HCT116 (cell line): ENCODE data around the gene MPPED1. TPM values are rescaled to one million over a fixed set of nuclear protein-coding genes. Genes with fewer than 3 reads are reported as not detected.

Source experiments
- ATAC-seq: fragments of 200-7000 bp; cut with Tn5 transposase; 2 replicates; pipeline ENCODE4 v1.9.1; 2020; ENCODE audit warnings: mild to moderate bottlenecking, moderate library complexity
- BruUV-seq: library from RNA; stranded (reverse); fragments of 400-500 nt; replicated peaks from 2 replicates; lab custom pipeline; 2021; lab: Mats Ljungman, UMichigan
- CTCF ChIA-PET: fragments of 300-600 bp; sonication (Branson Sonifier 250); formaldehyde crosslinking; loops from one replicate; lab custom pipeline; 2021; ENCODE audit warnings: antibody characterized with exemption; lab: Charles Lee
- POLR2A ChIA-PET: fragments of 300-600, 350-600 bp; sonication (Branson Sonifier 250); formaldehyde crosslinking; loops from one replicate; lab custom pipeline; 2021; ENCODE audit warnings: antibody characterized with exemption; lab: Charles Lee
- RAD21 ChIA-PET, 2 experiments: fragments of 300-600 bp; sonication (Branson Sonifier 250); formaldehyde crosslinking; loops; one replicate each; lab custom pipeline; 2023; ENCODE audit warnings: low total read pairs in 2 of 2; ENCODE audit not compliant: uncharacterized antibody in 2 of 2, unreplicated experiment in 2 of 2, low non-redundant PET in 1 of 2; lab: Charles Lee
- DNase-seq: peaks from one replicate; pipeline ENCODE4 v3.0.0-alpha.2; 2010; ENCODE audit warnings: low read depth, low spot score
- H2AFZ ChIP-seq: fragments of 200-600 bp; shearing (Covaris generic), sonication (generic); 2 replicates; pipeline ENCODE4 v1.6.1; 2017; ENCODE audit warnings: low read depth, mixed run types, mixed read lengths, antibody characterized with exemption, low read length; ENCODE audit not compliant: poor library complexity, severe bottlenecking
- H3K27ac ChIP-seq: 2 replicates; pipeline ENCODE4 v1.5.1; 2012; ENCODE audit warnings: low read depth, low read length
- H3K27me3 ChIP-seq: fragments of 200-600 bp; sonication (generic); 2 replicates; pipeline ENCODE4 v1.6.1; 2016; ENCODE audit warnings: mixed run types, low read length, mixed read lengths; ENCODE audit not compliant: insufficient read depth
- H3K36me3 ChIP-seq, 2 experiments: fragments of 200-500 bp in 1 of 2; fragments of 200-600 bp in 1 of 2; sonication (Bioruptor generic) in 1 of 2; sonication (generic) in 1 of 2; 2 replicates each; pipeline versions ENCODE4 v1.5.1 to v1.6.1; 2014 to 2016; ENCODE audit warnings: low read length in 2 of 2, inconsistent platforms in 1 of 2, mixed read lengths in 1 of 2, mixed run types in 1 of 2; ENCODE audit not compliant: insufficient read depth in 2 of 2, control insufficient read depth in 1 of 2
- H3K4me1 ChIP-seq, 2 experiments: fragments of 200-600 bp in 1 of 2; sonication (generic) in 1 of 2; 2 replicates each; pipeline versions ENCODE4 v1.5.1 to v1.6.1; 2012 to 2017; ENCODE audit warnings: low read length in 2 of 2, inconsistent platforms in 1 of 2, mild to moderate bottlenecking in 1 of 2, mixed read lengths in 1 of 2, mixed run types in 1 of 2, moderate library complexity in 1 of 2; ENCODE audit not compliant: insufficient read depth in 2 of 2, control insufficient read depth in 1 of 2
- H3K4me2 ChIP-seq: fragments of 200-600 bp; sonication (generic); 2 replicates; pipeline ENCODE4 v1.6.1; 2017; ENCODE audit warnings: mixed run types, low read length, mixed read lengths
- H3K4me3 ChIP-seq, 2 experiments: fragments of 200-600 bp in 1 of 2; sonication (generic) in 1 of 2; replicated peaks in 1 of 2; 2 replicates each; pipeline ENCODE4 v1.5.1; 2011 to 2016; ENCODE audit warnings: low read length in 2 of 2, control low read depth in 1 of 2, low read depth in 1 of 2, mild to moderate bottlenecking in 1 of 2, mixed read lengths in 1 of 2, mixed run types in 1 of 2
- H3K79me2 ChIP-seq: fragments of 200-600 bp; sonication (generic); 2 replicates; pipeline ENCODE4 v1.6.1; 2017; ENCODE audit warnings: mild to moderate bottlenecking, mixed run types, low read length, moderate library complexity, mixed read lengths; ENCODE audit not compliant: insufficient read depth
- H3K9ac ChIP-seq: fragments of 200-600 bp; sonication (generic); 2 replicates; pipeline ENCODE4 v1.6.1; 2016; ENCODE audit warnings: low read length, mixed read lengths
- H3K9me2 ChIP-seq: fragments of 200-600 bp; sonication (generic), shearing (Covaris generic); 2 replicates; pipeline ENCODE4 v1.6.1; 2017; ENCODE audit warnings: mixed run types, mild to moderate bottlenecking, moderate library complexity; ENCODE audit not compliant: insufficient read depth
- H3K9me3 ChIP-seq, 2 experiments: fragments of 200-500 bp in 1 of 2; fragments of 200-600 bp in 1 of 2; sonication (Bioruptor generic) in 1 of 2; sonication (generic) in 1 of 2; 2 replicates each; pipeline ENCODE4 v1.6.1; 2014 to 2017; ENCODE audit warnings: low read length in 2 of 2, mixed read lengths in 2 of 2, inconsistent platforms in 1 of 2, low read depth in 1 of 2, mild to moderate bottlenecking in 1 of 2, mixed run types in 1 of 2, moderate library complexity in 1 of 2; ENCODE audit not compliant: control insufficient read depth in 1 of 2, insufficient read depth in 1 of 2
- H4K20me1 ChIP-seq: fragments of 200-600 bp; sonication (generic), shearing (Covaris generic); 2 replicates; pipeline ENCODE4 v1.6.1; 2017; ENCODE audit warnings: mixed run types, mild to moderate bottlenecking, moderate library complexity; ENCODE audit not compliant: insufficient read depth
- CEBPB ChIP-seq: IDR thresholded peaks from 2 replicates; pipeline ENCODE4 v1.6.1; 2012; ENCODE audit warnings: low read depth
- CTCF ChIP-seq, 3 experiments: fragments of 200-600 bp in 1 of 3; sonication (generic) in 1 of 3; IDR thresholded peaks in 2 of 3; conservative IDR thresholded peaks in 1 of 3; 2 replicates each; pipeline ENCODE4 v1.5.1; 2012 to 2017; ENCODE audit warnings: low read depth in 2 of 3, low read length in 2 of 3, antibody characterized with exemption in 1 of 3, borderline replicate concordance in 1 of 3, control low read depth in 1 of 3, mild to moderate bottlenecking in 1 of 3, mixed read lengths in 1 of 3, mixed run types in 1 of 3, moderate library complexity in 1 of 3; ENCODE audit not compliant: insufficient read depth in 1 of 3
- EZH2 ChIP-seq: fragments of 200-600 bp; sonication (generic); IDR thresholded peaks from 2 replicates; pipeline ENCODE4 v1.6.1; 2017; ENCODE audit warnings: antibody characterized with exemption, mixed run types
- JUND ChIP-seq: IDR thresholded peaks from 2 replicates; pipeline ENCODE4 v1.6.1; 2012
- RAD21 ChIP-seq: IDR thresholded peaks from 2 replicates; pipeline ENCODE4 v1.6.1; 2012; ENCODE audit warnings: low read depth, mild to moderate bottlenecking
- SIN3A ChIP-seq: IDR thresholded peaks from 2 replicates; pipeline ENCODE4 v1.6.1; 2012; ENCODE audit warnings: low read depth
- TCF7L2 ChIP-seq: IDR thresholded peaks from 2 replicates; pipeline ENCODE4 v1.7.0; 2011; ENCODE audit warnings: borderline replicate concordance, inconsistent platforms; ENCODE audit not compliant: insufficient read depth, insufficient read length; ENCODE audit errors: extremely low read depth
- ZFX ChIP-seq: fragments of 450-650 bp; IDR thresholded peaks from 2 replicates; pipeline ENCODE4 v1.6.1; 2017
- intact Hi-C: fragments of 100-400 bp; cut with micrococcal nuclease; formaldehyde crosslinking; loops from 2 replicates; pipeline ENCODE4 v1.10.0; 2022
- total RNA-seq: library from RNA; stranded (reverse); gene quantifications from one replicate; pipeline ENCODE4 v1.2.1, GENCODE V29; 2021; ENCODE audit not compliant: unreplicated experiment

MPPED1 gene
- total RNA-seq, 1 experiment from 2014 or later: not detected

GRCh38 chr22:43385770-43386641 is 25.8 kb upstream of the MPPED1 start:
- ChIA-PET CTCF (interaction anchor here (0.6 to 6.5 kb wide), 11 partner anchors 7 to 441 kb away, joined by 3 to 48 read pairs (median 4); no protein-coding TSS in a partner anchor), POLR2A (no interaction called here), RAD21 (interaction anchor here in 1 of 2 experiments (1.2 kb wide), 1 partner anchor 112 kb away, joined by 3 read pairs; no protein-coding TSS in a partner anchor)
- Histone ChIP-seq H4K20me1 (no peaks in the 10 kb centered on the region), H3K9me3 (no peaks in the 10 kb centered on the region), H3K27me3 (no peaks in the 10 kb centered on the region), H3K9me2 (no peaks in the 10 kb centered on the region), H3K36me3 (no peaks in the 10 kb centered on the region)
- DNase-seq (peak; percentile 32), ATAC-seq (peak; percentile 86)
- BruUV-seq: no TSS peak
- intact Hi-C loops: loop anchor here (1.0 to 5.0 kb wide), 3 partner anchors 112 to 416 kb away; no protein-coding TSS in a partner anchor
- TF ChIP-seq TCF7L2 (no peak), CTCF (IDR thresholded peaks at IDR 0.05 in 2 of 3, conservative IDR thresholded peaks at IDR 0.05 in 1 of 3; ENCODE audit: borderline replicate concordance in 1 of 3, insufficient read depth in 1 of 3, low read depth in 2 of 3, low read length in 2 of 3) (peak; percentile 89 to 90 (median 89)), EZH2 (no peak), RAD21 (peak; percentile 93), ZFX (no peak), CEBPB (no peak), SIN3A (no peak), JUND (no peak)
- TF ChIP-seq, all 23 proteins: peak for 2
- H3K4me2 ChIP-seq: peak overlapping the region; percentile 54
- peaks cover 0 to 3% of the 10 kb centered on the region in 2 experiments; a peak in 1 of 4 replicates for H3K4me1 ChIP-seq
- no peak overlapping the region for H3K27ac ChIP-seq
- H2AFZ ChIP-seq: peak overlapping the region; percentile 18
- 0 out of 4 replicates have a peak overlapping the region, but pooled peaks of 1 of the 2 experiments have one; percentile 7 for H3K4me3 ChIP-seq
- no peaks in the 10 kb centered on the region for H3K79me2 ChIP-seq
- no peak overlapping the region for H3K9ac ChIP-seq
